ENCODE measurements around the gene PCDH1.

PCDH1 gene

DNA sequence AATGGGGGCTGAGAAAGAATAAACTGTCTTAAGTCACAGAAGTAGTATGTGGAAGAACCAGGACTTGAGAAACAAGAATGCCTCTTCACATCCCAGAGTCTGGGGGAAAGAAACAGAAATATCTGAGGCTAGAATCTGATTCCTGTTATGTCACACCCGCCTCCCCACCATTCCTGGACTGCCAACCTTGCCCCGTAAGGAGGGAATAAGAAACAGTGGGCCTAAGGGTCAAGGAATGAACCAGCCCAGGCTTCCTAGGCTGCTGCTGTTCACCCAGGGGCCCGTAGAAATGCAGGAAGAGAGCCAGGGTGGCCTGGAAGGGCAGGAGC is 4.3 kb downstream of the PCDH1 start:
- DNase-seq (ENCODE audit: low read depth), result no peak

DNA sequence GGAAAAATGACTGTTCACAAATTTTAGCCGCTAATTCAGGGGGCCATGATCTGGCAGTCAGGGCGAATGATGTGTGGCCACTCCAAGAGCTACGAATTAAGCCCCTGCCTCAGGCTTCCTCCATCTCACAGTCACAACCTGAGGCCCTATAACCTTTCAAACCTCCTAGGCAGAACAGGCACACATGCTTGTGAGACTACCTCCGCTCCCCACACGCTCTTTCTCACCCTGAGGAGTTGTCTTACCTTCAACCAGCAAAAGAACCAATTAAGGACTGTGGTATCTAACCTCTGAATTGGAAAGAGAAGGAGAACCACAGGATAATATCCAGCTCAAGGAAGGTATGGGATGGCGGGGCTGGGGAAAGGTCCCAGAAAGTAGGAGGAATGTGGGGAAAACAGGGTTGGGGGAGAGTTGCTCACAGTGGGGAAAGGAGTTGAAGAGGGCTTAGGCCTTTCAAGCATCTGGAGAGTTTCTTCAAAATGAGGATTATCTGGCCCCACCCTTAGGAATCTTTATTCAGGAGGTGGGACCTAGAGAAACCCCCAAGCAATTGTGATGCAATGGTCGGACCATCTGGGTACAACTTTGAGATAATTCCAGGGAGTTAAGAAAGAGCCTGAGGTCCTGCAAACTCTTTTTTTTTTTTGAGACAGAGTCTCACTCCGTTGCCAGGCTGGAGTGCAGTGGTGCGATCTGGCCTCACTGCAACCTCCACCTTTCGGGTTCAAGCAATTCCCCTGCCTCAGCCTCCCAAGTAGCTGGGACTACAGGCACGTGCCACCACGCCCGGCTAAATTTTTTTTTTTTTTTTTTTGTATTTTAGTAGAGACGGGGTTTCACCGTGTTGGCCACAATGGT is 5.5 kb downstream of the PCDH1 start:
- no peak for DNase-seq (ENCODE audit: low read depth)

DNA sequence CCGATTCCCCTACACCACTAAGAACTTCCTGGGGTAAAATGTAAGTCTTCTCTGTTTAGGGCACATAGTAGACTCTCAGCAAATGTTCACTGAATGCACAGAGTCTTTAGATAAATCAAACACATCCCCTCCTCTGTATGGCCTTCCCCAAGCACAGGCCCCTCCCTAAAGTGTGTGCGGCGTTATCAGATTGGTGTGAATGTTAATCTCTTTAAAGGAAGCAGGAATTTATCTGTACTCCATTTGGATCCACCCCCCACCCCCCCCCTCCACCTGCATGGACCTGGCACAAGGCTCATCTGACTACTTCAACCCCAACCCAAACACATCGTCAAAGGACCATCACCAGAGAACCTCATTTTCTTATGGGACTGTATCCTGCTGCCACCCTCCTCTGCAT is 6.3 kb downstream of the PCDH1 start:
- no peak for DNase-seq (ENCODE audit: low read depth)

DNA sequence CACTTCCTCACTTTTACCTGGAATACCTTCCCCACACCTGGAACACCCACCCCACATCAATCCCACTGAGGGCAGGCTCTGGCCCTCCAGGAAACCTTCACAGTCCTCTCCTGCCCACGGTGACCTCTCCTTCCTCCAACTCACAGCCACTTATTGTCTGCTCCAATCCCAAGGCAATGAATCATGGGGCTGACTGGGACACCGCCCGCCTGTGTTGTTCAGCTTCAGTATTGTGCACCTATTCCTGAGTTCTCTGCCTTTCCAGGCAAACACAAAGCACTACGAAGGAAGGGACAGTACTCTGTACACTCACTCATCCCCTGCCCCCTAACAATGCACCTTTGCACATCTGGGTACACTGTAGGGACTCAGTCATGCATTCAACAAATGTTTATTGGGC is 7.3 kb downstream of the PCDH1 start:
- no peak for DNase-seq (ENCODE audit: low read depth)

DNA sequence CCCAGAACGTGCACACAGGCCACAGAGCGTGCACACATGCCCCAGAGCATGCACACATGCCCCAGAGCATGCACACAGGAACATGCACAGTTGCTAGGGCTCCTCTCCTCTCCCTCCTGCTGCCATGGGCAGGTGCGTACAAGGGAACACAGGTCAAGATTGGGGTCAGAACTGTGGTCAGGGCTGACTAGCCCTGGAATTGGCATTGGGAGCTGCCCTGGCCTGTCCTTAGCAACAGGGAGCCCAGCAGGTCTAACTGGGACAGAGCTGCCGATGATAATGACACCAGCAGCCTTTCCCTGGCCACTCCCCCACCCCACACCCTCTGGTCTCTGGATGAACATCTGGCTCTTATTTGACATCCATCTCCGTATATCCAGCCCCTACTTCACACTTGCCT is 8.0 kb downstream of the PCDH1 start:
- no peak for DNase-seq (ENCODE audit: low read depth)

DNA sequence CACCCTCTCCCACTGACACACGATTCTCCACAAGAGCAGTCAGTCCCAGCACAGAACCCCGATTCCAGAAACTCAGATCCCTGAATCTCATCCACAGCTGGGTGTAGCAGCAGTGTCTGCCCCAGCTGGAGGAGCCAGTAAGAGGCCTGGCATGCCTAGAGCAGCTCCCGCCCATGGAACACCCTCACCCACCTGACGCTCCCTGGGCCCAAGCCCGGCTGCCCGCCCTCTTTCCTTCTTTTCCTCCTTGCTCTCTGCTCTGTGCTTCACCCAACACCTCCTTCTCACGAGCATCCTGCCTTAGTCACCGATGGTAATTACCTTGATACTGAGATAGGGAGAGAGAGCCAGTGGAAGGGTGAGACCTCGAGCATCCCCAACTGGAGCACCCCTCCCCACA is 8.7 kb downstream of the PCDH1 start:
- DNase-seq (ENCODE audit: low read depth), result no peak

DNA sequence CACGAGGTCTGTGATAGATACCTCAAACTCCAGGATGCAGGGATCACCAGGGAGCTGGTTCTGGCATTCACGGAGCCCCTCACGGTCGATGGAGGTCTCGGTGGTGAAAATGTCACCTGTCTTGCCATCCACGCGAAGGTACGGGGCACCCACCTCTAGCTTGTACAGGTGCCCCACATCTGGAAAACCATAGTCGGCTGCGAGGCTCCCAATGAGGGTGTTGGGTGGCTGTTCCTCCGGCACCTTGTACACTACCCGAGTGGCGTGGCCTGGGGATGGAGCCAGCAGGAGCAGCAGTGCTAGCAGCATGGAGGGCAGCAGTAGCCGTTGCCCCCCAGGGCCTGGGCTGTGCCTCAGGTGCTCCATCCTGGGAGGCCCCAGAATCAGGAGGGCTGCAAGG is 9.2 kb downstream of the PCDH1 start:
- DNase-seq (ENCODE audit: low read depth), result no peak

DNA sequence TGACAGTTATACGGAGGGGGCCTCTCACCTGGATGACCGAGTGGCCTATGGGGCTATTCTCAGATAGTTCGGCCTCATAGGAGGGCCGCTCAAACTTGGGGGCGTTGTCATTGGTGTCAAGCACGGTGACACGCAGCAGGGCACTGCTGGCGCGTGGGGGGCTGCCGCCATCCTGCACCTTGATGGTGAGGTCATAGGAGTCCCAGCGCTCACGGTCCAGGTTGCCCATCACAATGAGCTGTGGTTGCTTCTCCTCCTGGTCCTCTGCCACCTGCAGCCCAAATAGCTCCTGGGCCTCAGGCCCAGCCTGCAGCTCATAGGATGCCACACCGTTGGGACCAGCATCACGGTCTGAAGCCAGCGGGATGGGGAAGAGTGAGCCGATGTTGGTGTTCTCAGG is 9.7 kb downstream of the PCDH1 start:
- DNase-seq (ENCODE audit: low read depth), result no peak

DNA sequence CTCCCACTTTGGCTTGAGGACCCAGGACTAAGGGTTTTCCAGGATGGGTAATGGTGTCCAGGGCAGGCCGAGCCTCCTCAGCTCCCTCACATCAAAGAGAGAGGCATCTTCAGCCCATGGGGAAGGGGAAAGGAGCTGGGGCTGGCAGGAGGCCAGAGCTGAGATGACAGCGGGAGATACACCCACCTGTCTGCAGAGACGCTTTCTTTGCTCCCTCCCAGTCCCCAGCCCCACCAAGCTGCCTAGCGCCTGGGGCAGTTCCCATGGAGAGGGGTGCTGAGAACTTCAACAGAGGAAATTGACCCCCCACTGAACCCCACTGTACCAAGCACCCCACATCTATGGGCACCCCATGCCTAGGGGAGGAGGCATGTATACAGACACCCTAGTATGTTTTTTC is 10.6 kb downstream of the PCDH1 start:
- no peak for DNase-seq (ENCODE audit: low read depth)

DNA sequence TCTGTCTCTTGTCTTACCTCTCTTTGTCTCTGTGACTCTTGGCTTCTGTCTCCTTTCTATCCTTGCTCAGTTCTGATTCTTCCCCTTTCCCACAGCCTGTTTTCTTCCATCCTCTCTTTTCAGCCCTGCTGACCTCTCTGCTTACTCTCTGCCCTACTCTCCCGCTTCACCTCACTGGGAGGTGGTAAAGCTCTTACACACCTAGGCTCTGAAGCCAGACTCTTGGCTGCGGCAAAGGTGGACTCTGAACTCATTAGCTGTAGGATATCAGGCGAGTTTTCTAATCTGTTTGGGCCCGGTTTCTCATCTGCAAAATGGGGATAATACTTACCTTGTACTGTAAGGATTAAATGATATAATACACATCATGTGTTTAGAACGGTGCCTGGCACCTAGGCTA is 11.1 kb downstream of the PCDH1 start:
- DNase-seq (ENCODE audit: low read depth), result no peak

DNA sequence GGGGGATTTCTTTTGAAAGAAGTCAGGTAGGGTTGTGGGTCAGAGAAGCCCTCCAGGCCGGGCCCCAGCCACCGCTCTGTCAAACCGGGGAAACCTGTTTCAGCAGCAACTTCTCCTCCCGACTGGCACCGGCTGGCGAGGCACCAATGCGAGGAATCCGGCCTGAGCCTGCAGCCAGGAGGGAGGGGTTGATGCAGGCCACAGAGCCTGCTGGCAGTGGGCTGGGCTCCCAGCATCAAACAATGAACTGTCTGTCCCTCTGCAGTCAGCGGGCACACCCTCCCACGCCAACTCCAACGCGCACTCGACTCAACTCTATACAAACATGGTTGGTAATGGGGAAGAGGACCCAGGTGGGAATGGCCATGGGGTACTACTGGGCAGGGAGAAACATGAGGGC is 12.1 kb downstream of the PCDH1 start:
- no peak for DNase-seq (ENCODE audit: low read depth)

DNA sequence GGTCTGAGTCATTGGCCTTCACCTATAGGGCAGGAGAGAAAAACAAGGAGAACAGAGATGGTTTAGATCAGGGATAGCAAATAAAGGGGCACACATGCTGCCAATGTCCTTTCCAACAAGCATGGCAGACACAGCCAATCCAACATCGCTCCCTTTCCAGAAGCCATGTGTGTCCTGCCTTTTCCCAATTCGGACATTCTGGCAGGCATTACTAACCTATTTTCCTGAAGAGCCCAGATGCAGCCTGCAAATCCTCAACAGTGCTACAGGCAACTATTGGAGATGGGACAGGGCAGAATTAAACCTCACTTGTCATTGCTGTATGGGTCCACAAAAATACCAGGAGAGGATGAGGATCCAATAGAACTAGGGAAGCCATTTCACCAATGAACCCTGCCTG is 12.8 kb downstream of the PCDH1 start:
- no peak for DNase-seq (ENCODE audit: low read depth)

DNA sequence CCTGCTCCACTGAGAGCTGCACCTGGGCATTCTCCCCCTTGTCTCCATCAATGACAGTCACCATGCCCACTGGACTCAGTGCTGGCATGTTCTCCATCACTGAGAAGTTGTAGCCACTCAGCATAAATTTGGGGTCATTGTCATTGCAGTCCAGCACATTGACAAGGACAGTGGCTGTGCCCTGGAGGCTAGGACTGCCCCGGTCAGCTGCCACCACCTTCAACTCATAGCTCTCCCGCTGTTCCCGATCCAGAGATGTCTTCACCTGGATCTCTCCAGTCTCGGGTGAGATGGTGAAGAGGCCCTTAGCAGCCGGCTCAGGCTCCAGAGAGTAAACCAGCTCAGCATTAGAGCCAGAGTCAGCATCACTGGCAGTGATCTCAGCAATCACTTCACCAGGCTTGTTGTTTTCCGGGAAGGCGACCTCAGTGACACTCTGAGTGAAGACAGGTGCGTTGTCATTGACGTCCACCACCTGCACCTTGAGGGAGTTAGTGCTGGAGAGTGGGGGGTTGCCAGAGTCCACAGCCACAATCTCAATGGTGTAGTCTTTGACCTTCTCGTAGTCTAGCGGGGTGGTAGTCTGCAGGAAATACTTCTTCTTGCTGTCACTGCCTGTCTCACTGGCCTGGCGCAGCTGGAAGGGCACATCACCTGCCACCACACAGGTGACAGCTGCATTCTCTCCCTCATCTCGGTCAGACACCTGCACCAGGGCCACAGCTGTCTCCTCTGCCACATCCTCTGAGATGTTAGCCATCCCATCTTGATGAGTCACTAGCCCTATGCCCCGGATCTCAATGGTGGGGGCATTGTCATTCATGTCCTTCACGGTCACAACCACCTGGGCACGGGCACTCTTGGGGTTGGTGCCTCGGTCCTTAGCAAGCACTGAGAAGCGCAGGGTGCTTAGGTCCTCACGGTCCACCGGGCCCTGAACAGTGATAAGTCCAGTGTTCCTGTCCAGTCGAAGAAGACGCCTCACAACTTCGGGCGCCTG is 13.5 kb downstream of the PCDH1 start:
- no peak for DNase-seq (ENCODE audit: low read depth)

DNA sequence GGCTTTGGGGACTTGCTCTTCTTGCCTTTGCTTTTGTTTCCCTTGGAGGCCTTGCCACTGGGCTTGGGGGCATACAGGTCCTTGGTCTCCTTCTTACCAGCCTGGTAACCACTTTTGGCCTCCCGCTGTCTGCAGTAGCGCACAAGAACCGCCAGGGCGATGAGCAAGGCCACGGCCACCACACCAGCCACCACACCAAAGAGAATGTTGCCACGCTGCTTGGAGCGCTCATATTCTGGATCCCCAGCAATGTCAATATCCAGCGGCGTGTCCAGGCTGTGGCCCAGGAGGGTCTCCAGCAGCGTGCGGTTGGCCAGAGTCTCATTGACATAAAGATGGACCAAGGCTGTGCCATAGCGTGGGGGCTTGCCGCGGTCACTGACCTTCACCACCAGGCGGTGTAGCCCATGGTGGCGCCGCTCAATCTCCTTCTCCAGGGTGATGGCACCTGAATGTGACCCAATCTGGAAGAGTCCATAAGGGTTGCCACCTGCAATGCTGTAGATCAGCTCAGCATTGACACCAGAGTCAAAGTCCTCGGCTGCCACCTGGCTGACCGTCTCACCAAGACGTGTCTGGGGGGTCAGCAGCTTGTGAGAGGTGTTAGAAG is 14.5 kb downstream of the PCDH1 start:
- no peak for DNase-seq (ENCODE audit: low read depth)

DNA sequence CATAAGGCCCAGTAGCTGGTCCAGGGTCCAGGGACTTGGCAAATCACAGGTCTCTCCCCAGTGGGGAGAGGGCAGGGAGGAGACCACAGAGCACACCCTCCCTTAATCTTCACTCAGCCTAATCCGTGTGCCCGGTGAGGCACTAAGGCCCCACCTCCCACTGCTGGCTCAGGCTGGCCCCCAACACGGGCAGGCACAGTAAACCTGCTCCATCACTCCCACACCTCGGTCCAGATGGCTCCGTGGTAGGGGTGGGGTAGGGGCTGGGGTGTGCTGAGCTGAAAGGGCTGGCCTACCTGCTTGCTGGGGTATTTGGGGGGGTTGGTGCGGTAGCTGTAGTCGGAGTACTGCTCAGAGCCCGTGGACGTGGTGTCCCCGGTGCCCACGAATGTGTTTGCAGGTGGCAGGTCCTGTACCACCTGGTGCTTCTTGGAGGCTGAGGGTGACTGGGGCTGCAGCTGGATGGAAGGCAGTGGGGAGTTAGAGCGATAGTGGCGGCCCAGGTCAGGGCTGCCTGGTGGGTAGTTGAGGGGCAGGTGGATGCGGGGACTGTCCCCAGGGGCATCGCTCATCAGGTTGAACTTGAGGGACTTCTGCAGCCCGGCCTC is 15.2 kb downstream of the PCDH1 start:
- DNase-seq (ENCODE audit: low read depth), result no peak

DNA sequence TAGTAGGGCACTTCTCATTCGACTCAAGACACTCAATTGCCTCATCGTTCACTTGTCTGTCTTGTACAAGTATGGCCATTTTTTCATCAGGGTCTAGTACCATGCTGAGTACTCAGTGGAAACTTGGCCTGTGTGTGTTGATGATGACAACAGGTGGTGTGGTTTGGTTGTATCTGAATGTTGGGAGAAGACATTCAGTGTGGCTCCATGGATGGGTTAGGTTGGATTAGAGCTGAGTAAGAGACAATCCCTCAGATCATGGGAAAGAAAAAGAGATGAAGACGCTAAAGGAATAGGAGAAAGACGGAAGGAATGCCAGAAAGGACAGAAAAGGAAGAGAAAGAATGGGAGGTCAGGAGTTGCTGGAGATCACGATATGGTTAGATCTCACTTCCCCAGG is 17.0 kb downstream of the PCDH1 start:
- DNase-seq (ENCODE audit: low read depth), result no peak

DNA sequence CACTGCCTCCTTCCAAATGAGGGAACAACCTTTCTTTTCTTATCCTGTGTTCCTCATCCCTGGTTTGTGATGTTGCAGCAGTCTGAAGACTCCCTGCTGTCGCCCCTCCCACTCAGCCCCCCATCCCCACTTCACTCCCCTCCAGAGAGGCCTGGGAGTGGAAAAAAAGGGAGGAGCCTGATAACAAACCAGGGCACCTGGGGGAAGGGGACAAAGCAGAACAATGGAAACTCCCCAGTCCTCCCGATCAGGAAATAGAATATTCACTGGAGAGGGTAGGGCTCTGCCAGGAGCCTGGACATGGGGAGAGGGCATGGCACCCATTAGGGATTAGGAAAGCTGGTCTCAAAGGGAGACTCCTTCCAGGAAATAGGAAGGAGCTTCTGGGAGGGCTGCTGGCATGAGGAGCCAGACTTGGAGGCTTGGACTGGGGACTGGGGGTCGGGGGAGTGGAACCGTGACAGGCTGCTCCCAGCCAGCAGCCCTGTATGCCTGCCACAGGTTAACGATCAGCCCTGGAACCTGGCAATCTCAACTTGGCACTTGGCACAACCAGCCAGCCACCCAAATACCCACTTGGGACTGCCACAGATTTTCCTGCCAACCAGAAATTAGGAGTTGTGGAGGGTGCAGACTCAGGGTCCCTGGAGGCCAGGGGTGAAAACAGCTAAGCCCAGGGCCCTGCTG is 20.0 kb downstream of the PCDH1 start:
- no peak for DNase-seq (ENCODE audit: low read depth)

DNA sequence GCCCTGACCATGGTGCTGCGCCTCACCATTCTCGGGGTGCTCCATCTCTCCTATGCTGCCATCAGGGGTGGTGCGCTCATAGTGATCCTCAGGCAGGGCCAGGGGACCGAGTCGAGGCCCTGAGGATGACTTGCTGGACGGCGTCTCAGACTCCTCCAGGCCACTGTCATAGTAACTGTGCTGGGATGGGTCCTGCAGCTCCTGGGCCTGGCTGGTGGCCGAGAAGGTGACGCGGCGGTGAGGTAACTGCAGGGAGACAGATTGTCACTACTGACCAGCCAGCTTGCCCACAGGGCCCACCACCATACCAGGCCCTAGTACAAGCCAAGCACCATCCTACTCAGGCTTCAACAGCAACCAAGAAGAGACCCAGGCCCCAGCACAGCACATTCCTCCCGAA is 21.0 kb downstream of the PCDH1 start:
- no peak for DNase-seq (ENCODE audit: low read depth)

DNA sequence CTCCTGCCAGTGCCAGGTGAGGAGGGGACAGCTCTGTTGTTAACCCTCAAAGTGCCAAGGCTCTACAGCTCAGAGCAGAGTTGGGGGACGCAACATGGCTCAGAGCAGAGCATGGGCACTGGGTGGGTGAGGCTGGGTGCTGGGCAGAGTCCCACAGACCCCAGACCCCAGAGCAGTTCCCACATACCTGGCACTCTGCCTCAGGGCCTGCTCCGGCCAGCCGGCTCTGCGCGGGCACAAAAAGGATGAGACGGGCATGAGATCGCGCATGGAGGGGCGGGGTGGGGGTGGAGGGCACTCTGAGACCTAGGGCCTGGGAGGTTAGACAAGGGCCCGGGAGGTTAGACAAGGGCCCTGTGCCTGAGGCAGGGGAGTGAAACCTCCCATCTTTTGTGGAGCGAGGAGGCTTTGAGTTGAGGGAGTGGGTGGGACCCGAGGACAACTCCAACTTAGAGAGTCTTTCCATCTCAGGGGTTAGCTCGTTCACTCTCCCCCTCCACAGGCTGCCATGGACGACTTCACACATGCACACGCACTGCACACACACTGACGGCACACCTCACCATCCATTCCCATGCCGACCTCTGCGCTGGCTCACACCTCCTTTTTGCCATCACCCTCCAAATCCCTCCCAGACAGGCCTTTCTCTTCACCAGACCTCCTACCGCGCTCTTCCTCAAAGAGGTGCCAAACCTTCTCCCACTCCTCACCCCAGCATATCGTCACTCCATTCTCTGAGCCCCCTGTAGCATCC is 22.0 kb downstream of the PCDH1 start:
- no peak for DNase-seq (ENCODE audit: low read depth)

DNA sequence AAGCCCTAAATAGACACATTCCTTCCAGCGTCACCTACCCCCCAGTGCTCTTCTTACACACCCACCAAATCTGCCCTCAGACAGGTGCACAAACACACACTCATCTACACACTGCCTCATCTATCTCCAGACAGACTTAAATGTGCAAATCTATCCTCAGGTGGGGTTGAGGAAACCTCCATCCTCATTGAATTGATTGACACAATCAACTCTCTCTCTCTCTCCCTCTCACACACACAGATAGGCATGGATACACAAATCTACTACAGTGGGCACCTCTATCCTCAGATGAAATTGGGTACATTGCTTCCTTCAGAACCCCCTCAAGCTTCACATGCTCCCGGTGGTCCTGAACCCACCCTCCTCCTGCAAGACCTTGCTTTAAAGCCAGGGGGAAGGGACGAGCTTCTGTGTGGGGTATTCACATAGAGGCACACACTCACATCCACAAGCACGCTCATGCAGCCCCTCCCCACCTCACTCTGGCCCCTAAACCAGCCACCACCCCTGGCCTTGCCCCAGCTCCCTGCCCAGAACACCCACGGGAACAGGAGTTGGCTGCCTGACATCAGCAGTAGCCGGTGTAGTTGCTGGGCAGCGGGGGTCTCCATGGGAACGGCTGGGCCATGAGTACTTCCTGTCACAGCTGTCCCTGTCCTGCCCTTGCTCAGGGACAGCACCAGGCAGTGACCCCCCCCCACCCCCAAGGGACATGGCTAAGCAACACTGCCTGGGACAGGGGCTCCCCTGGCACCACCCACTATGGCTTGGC is 22.8 kb downstream of the PCDH1 start:
- DNase-seq (ENCODE audit: low read depth), result no peak

Measured in stimulated activated CD8-positive, alpha-beta memory T cell treated with anti-CD3 and anti-CD28 coated beads, Interleukin-12 subunit alpha, Interleukin-12 subunit beta, amount 100 ng/mL, for 1 hour (primary cell).